Stimulated activated CD8-positive, alpha-beta memory T cell treated with anti-CD3 and anti-CD28 coated beads, Interleukin-4, amount 100 ng/mL, for 24 hours (primary cell): ENCODE measurements around the gene IVNS1ABP.
"Not testable (repeated sequence)": the region's sequence is repeated elsewhere in the genome, so short reads cannot be mapped to it uniquely, and the experiment has no call there.

Experiments
- DNase-seq: peaks from one replicate; pipeline ENCODE4 v3.0.0-alpha.2; 2020; ENCODE audit warnings: low read depth

The IVNS1ABP gene

GRCh38 chr1:185328255-185328654 is 11.2 kb upstream of the IVNS1ABP start:
- DNase-seq = no peak

DNA sequence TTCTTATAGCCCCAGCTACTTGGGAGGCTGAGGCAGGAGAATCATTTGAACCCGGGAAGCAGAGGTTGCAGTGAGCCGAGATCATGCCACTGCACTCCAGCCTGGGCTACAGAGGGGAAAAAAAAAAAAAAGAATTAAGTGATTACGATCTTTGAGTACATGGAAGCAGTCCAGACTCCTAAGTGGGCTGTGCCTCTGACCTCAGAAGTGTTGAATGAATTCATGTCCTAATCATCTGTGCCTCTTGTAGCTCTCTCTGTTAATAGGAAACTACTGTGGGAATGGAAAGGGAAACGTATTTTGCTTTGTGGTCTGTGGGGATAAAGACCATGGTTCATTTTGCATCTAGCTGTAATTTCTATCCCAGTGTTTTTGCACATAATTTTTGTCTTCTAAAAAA is 8.4 kb upstream of the IVNS1ABP start:
- DNase-seq = no peak

DNA sequence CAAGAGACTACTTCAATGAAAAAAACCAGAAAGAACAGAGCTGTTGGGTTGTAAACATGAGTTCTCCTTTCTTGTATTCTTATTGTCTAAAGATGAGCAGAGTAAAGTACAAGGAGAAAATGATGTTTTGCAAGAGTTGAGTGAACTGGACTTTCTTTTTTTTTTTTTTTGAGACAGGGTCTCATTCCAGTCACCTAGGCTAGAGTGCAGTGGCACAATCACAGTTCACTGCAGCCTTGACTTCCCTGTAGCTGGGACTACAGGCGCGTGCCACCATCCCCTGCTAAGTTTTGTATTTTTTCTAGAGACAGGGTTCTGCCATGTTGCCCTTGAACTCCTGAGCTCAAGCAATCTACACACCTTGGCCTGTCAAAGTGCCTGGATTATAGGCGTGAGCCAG is 7.1 kb upstream of the IVNS1ABP start:
- DNase-seq = no peak

DNA sequence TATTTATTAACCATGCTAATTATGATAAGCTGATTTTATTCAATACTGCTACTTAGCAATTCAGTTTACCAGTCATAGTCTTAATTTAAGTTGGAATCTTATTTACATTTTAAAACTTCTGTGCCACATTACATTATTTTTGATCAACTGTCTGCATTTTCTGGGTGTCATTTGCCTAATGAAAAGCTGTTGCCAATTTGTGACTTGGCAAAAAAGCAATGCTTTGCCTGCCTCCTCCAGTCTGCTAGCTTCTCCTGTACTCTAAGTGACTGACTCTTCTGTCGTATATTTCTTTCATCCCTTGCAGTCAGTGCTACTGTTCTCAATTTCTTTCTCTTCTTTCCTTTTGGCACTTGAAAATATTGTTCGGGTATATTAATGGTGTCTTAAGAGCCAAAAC is 5.6 kb upstream of the IVNS1ABP start:
- DNase-seq = no peak

GRCh38 chr1:185321653-185322221 is 4.7 kb upstream of the IVNS1ABP start:
- DNase-seq = not testable (repeated sequence)

DNA sequence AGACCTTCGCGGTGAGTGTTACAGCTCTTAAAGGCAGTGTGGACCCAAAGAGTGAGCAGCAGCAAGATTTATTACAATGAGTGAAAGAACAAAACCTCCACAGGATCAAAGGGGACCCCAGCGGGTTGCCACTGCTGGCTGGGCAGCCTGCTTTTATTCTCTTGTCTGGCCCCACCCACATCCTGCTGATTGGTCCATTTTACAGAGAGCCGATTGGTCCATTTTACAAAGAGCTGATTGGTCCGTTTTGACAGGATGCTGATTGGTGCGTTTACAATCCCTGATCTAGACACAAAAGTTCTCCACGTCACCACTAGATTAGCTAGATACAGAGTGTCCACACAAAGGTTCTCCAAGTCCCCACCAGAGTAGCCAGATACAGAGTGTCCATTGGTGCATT is 4.1 kb upstream of the IVNS1ABP start:
- DNase-seq = not testable (repeated sequence)

- no peak for DNase-seq
These were observed 2.1 kb upstream of the IVNS1ABP start for GRCh38 chr1:185319139-185319475.

- DNase-seq = no peak
These were observed 1.5 kb upstream of the IVNS1ABP start for GRCh38 chr1:185318431-185319138.

GRCh38 chr1:185317886-185318310 is 855 bp upstream of the IVNS1ABP start:
- peak; percentile 45 for DNase-seq

- DNase-seq = peak; percentile 93
These were observed 645 bp downstream of the IVNS1ABP start for GRCh38 chr1:185316163-185317033.

- no peak for DNase-seq
These were observed 1.5 kb downstream of the IVNS1ABP start for GRCh38 chr1:185315445-185316071.

- no peak for DNase-seq
These were observed 2.6 kb downstream of the IVNS1ABP start for GRCh38 chr1:185314411-185314810.

DNA sequence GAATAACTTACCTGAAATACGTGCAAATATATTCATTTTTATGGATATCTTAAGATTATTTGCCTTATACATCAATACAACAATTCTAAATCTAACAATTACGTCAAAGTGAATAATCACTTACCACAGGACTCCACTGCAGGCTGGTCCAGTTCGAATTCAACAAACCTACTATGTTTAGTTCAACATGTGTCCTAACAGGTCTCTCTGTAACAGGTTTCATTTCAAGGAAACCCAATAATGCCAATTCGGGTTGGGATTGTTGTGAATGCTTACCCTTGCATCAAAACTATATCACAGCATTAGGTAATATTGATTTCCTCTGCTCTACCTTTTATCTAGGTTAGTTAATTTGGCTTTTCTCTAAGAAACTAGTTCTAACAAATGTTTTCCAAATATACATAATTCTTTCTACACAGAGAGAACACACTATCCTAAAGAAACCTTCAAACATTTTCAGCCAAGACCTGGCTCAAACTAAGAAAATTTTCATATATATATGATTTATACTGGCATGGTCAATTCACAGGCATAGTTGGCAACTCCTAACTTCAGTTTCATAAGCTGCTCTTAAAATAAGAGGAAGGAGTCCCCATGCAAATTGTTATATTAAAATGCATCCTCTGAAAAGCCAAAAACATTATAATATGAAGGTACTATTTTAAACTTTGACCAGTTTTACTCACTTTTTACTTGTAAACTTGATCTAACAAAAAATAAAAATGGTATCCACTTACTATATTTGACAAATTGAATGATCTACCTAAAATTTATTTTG is 4.5 kb downstream of the IVNS1ABP start:
- DNase-seq = no peak

DNA sequence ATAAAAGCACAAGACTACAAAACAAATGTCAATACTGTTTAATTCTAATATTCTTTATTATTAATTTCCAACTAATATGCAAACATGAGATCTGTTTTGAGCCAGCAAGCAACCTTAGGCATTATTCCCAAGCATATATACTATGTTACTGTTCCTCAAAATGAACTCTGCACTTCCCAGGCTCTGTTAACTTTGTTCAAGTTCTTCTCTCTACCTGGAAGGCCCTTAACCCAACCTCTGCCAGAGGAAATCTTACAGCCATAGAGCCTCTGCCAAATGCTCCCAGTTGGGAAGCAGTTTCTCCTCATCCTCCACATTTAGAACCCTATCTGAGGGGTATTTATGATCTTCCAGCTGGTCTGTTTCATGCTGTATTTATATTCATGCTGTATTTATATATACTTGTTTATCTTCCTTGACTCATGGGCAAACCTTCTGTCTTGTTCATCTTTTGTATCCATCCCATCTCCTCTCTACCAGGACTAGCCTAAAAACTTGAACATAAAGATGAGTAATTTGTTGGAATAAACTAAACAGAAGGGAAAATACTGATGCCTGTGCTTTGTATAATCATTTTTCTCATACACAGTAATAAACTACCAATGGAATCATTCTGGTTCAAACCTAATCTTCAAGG is 5.3 kb downstream of the IVNS1ABP start:
- no peak for DNase-seq

DNA sequence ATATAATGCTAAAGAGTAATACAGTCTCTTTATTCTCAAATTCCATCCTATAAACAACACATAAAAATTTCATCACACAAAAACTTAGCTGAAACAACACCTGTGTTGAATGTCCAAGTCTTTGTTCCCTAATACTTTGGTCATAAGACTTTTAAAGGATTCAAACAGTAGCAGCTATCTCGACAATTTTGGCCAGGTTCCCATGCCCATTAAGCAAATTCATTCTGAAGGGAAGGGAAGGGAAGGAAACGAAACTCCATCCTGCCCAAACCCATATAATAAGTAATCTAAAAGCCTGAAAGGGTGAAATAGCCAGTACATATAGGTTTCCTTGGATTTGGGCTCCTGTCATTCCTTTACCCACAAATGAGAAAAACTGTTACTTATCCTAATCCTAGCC is 7.5 kb downstream of the IVNS1ABP start:
- no peak for DNase-seq

GRCh38 chr1:185308126-185308525 is 8.9 kb downstream of the IVNS1ABP start:
- no peak for DNase-seq

DNA sequence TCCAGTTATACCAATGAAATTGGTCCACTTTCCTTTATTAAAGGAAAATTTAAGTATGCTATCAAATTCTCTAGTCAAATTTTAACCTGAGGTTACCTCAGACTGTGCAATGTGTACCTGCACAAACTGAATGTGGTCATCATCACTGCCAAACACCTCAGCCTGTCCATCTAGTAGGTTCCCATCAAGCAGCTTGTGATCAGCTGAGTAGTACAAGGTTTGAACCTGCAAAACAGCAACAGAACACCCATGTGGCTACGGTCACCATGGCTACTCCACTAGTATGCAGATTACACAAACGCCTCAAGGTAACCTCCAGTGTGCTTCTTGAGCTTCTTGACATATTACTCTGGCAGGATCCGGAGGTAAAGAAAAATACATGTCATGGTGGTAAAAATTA is 11.6 kb downstream of the IVNS1ABP start:
- no peak for DNase-seq

DNA sequence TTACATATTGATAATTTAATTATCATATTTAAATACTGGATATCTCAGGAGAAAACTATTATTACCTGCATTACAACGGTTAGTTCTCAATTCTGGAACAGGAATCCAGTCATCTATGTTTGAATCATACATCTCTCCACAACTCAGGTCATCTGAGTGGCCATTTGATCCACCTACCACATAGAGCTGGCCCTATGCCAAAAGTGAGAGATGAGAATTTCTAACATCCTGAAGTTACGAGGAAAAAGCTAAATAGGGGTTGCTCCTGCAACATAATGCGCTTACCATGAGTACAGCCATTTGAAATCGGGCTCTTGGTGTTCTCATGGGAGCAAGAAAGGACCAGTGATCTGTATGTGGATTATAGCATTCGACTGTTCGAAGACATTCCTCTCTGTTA is 16.9 kb downstream of the IVNS1ABP start:
- no peak for DNase-seq

- DNase-seq = no peak
These were observed 19.1 kb downstream of the IVNS1ABP start for GRCh38 chr1:185297982-185298381.

- no peak for DNase-seq
These were observed 22.0 kb downstream of the IVNS1ABP start for GRCh38 chr1:185295091-185295490.

DNA sequence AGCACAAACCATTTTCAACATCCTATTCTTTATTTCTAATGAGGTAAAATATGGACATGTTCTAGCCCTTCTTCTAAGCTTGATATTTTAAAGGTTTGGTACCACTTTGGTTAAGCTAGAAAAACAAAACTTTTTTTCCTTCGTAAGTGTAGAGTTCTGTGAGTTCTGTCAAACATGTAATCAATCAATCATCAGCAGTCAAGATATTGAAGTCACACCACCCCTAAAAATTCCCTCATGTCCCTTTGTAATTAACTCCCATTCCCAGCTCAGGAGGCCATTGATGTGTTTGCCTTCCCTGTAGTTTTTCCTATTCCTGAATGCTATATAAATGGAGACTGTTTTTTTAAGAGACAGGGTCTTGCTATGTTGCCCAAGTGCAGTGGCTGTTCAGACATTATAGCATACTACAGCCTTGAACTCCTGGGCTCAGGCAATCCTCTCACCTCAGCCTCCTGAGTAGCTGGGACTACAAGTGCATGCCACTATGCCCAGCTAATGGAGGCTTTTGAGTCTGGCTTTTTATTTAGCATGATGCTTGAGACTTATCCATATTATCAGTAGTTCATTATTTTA is 23.0 kb downstream of the IVNS1ABP start:
- DNase-seq = no peak
